Transverse colon (tissue), 4 donors: Measurements from ENCODE around the gene NIT1.

Experiments used
- EP300 ChIP-seq: sonication (generic); formaldehyde crosslinking; IDR thresholded peaks from one replicate; pipeline ENCODE4 v1.6.1; 2017; ENCODE audit warnings: antibody characterized with exemption, low read depth
- POLR2A ChIP-seq: fragments of 450-650 bp; IDR thresholded peaks from one replicate; pipeline ENCODE4 v1.6.1; 2016; ENCODE audit warnings: antibody characterized with exemption, mild to moderate bottlenecking, moderate library complexity
- POLR2AphosphoS5 ChIP-seq, 3 donors: sonication (generic); formaldehyde crosslinking; IDR thresholded peaks; one replicate each; pipeline ENCODE4 v1.6.1; 2016; ENCODE audit warnings: antibody characterized with exemption in 3 of 3
- TF ChIP-seq, protein P1 (sequence below), 5 experiments: fragments of 200-600 bp in 3 of 5; fragments of 450-650 bp in 2 of 5; sonication (generic) in 3 of 5; IDR thresholded peaks; 1 replicate in 2 of 5; 2 replicates in 3 of 5; pipeline ENCODE4 v1.5.1; 2016 to 2017; ENCODE audit warnings: antibody characterized with exemption in 5 of 5, inconsistent platforms in 3 of 5, mild to moderate bottlenecking in 2 of 5, moderate library complexity in 1 of 5

DNA sequence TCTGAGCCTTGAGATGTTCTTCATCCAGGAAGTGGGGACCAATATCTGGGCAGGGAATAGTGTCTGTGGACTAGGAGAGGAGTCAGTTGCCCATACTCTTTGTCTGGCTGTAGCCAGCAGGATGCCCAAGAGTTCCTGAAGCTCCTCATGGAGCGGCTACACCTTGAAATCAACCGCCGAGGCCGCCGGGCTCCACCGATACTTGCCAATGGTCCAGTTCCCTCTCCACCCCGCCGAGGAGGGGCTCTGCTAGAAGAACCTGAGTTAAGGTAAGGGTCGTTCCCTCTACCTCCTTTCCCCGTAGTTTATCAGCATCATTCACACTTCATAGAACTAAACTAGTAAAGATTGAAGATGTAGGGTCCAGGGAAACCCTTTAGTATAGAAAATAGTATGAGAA is 44.9 kb downstream of the NIT1 start:
- TF ChIP-seq, protein P1, sequence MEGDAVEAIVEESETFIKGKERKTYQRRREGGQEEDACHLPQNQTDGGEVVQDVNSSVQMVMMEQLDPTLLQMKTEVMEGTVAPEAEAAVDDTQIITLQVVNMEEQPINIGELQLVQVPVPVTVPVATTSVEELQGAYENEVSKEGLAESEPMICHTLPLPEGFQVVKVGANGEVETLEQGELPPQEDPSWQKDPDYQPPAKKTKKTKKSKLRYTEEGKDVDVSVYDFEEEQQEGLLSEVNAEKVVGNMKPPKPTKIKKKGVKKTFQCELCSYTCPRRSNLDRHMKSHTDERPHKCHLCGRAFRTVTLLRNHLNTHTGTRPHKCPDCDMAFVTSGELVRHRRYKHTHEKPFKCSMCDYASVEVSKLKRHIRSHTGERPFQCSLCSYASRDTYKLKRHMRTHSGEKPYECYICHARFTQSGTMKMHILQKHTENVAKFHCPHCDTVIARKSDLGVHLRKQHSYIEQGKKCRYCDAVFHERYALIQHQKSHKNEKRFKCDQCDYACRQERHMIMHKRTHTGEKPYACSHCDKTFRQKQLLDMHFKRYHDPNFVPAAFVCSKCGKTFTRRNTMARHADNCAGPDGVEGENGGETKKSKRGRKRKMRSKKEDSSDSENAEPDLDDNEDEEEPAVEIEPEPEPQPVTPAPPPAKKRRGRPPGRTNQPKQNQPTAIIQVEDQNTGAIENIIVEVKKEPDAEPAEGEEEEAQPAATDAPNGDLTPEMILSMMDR (IDR thresholded peaks at IDR 0.05): no peak
- TF ChIP-seq POLR2AphosphoS5 (IDR thresholded peaks at IDR 0.05): no peak
- TF ChIP-seq EP300: no peak
- TF ChIP-seq POLR2A: no peak
